A172 (cell line): ENCODE data around the gene PTH2R. TPM values are rescaled to one million over a fixed set of nuclear protein-coding genes. Genes with fewer than 3 reads are reported as not detected.
"Not testable (repeated sequence)": the region's sequence is repeated elsewhere in the genome, so short reads cannot be mapped to it uniquely, and the experiment has no call there.

Experiments
- DNase-seq: peaks from one replicate; pipeline ENCODE4 v3.0.0-alpha.2; 2015; ENCODE audit warnings: low spot score
- total RNA-seq: library from RNA; depleted of rRNA; stranded (reverse); fragments of >200 nt; shearing (Covaris generic); gene quantifications from 2 replicates; pipeline ENCODE4 v1.2.3, GENCODE V29; 2014; rRNA removed

Gene PTH2R, protein sequence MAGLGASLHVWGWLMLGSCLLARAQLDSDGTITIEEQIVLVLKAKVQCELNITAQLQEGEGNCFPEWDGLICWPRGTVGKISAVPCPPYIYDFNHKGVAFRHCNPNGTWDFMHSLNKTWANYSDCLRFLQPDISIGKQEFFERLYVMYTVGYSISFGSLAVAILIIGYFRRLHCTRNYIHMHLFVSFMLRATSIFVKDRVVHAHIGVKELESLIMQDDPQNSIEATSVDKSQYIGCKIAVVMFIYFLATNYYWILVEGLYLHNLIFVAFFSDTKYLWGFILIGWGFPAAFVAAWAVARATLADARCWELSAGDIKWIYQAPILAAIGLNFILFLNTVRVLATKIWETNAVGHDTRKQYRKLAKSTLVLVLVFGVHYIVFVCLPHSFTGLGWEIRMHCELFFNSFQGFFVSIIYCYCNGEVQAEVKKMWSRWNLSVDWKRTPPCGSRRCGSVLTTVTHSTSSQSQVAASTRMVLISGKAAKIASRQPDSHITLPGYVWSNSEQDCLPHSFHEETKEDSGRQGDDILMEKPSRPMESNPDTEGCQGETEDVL
- total RNA-seq = not detected in 2 replicates

DNA sequence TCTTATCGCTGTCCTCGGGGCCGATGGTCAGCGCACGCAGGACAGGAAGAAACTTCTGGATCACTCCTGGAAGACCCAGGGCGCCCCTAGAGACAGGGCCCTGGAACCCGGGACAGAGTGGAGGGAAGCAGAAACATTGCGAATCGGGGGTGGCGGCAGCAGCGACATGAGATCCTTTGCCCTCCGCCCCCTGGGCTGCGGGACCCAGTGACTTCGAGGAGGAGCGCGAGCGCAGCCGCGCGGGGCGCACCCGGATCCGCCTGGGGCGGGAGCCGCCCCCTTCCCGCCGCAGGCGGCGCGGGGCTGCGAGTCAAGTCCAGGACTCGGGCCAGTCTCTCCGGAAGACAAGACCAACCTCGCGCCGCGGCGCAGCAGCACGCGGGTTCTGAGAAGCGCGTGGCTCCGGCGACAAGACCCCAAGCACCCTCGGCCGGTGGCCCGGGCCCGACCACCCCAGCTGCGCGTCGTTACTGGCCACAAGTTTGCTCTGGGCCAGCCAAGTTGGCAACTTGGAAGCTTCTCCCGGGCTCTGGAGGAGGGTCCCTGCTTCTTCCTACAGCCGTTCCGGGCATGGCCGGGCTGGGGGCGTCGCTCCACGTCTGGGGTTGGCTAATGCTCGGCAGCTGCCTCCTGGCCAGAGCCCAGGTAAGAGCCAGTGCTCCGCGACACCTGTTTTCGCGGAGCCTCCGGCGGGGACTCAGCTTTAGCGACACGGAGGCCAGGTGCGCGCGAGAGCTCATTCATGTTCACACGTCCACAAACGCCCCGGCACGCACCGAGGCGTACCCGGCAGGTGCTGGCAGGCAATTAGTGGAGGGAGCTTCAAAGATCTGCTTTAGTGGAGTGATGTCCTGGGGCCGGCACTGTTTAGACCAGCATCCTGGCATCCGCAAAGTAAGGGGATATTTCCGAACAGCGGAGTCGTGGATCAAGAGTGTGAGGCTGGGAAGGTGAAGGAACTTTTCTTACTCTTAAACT lies at the start of gene PTH2R:
Gene PTH2R, plus strand, starts transcription at position 319 of the 978 bp plus-strand sequence. Its CDS starts 252 bp downstream, at position 571.
- no peak for DNase-seq

DNA sequence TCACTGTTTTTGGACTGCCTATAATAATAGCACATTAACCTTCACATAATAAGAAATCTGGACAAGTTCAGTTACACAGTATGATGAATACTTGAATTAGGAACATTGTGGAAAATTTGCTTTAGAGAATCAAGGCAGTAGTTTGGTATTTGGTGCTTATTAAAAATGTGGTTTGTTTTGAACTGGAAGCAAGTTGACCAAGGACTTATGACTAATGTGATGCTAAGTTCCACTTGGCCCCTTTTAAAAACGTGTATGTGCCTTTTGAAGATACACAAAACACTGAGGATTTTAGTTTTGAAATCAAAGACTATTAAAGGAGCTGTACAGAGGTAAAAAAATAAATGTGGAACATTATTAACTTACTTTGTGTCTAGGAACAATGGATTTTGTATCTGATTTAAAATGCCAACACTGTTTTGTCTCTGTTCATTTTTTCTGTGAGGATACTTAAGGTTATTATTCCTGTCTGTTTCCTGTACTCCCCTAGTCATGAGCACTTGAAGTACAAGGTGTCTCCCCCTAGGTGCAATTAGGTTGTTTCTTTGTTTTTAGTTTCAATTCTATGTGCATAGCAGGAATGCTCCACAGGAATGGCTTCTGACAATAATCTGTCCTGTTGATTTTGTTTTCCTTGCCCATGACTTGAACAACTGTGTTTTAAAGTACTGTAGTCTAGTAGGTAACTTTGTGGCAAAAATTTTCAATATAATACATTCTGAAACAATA lies 49.6 kb upstream of the PTH2R start:
- no peak for DNase-seq

DNA sequence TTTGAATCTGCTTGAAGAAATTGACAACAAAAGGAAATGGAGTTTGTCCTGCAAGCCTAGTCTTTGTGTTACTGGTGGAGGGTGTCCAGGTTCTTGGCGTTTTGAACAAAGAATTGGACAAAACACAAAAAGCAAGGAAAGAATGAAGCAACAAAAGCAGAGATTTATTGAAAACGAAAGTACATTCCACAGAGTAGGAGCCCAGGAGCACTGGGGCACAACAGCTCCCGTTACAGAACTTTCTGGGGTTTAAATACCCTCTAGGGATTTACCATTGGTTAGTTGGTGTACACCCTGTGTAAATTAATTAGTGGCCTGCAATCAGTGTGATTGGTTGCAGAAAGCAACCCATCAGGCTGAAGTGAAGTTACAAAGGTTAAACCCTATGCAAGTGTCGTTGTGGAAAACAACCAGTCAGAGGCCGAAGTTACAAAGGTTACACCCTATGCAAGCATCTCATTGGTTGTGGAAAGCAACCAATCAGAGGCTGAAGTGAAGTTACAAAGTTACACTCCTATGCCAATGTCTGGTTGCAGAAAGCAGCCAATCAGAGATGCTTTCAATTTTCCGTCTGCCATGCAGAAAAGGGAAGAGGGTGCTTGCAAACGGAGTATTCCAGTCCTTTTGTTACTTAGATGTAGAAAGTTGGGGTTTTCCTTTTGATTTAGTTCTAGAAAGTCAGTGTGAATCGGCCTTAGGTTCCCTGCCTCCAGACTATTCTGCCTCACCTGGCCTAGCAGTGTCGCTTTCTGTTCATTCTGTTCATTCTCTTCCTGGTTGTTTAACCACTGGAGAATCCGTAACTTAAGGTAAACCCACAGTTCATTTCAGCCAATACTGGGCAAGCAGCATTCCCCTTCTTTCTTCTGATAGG lies 47.6 kb upstream of the PTH2R start:
- DNase-seq = no peak

DNA sequence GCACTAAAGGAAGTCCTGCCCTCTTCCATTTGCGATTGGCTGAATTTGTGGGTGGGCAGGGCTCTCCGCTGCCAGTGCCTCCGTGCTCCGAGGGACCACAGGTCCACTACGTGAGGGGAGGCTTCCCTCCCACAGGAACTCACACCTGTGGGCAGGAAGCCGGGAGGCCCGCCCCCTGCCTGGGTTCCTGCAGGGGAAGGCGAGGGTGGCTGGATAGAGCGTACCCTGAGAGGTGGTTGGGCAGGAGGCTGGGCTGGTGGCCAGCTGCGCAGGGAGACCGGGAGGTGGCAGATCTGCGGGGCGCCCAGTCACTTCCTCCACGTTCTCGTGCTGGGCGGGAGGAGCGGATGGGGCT lies 47.0 kb upstream of the PTH2R start:
- no peak for DNase-seq

DNA sequence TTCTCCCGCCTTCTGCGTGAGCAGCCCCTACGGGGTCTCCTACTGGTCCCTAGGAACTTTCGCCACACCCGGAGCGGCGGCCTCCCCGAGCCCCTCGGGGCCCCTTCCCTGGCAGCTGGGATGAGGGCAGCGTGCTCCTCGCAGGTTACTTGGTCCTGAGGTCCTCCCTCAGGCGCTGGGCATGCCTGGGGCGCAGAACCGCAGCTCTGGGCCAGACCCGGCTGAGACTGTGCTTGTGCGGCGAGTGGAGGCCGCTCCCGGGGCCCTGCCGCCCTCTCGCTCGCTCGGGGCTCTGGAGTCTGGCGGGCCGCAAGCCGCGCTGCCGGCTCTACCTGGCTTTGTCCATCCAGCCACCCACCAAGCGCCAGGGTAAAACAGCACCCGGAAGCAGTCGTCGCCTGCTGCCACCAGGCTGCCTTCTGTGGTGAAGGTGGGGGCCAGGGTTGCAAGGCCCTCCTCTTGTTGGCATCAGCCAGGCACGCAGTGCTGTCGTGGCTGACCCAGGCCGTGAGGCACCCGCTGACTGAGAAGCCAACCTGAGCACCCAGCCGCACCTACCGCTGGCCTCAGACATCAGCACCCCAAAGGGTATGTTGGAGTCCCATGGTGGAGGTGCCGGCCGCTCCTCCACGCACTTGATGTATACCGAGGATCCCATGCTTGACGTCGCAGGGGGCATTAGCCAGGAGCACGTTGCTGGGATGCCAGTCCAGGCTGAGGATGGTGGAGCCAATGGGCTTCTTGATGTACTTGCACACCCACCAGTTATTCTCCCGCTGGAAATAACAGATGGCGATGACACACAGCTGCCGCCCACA lies 46.1 kb upstream of the PTH2R start:
- DNase-seq = no peak

DNA sequence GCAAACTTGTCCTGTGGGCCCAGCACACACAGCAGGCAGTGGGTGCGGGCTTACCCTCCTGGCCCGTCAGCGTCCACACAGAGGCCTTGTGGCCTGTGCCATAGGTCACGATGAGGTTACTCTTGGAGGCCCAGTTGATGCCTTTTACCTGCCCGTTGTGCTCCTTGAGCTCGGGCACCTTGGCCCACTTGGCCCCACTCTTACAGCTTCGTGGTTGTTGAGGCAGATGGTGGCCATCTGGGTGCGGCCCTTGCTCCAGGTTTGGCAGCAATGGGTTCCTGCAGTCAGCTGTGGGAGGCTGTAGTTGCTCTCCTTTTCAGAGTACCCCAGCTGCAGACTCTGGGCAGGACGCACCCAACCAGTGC lies 45.5 kb upstream of the PTH2R start:
- DNase-seq = no peak

DNA sequence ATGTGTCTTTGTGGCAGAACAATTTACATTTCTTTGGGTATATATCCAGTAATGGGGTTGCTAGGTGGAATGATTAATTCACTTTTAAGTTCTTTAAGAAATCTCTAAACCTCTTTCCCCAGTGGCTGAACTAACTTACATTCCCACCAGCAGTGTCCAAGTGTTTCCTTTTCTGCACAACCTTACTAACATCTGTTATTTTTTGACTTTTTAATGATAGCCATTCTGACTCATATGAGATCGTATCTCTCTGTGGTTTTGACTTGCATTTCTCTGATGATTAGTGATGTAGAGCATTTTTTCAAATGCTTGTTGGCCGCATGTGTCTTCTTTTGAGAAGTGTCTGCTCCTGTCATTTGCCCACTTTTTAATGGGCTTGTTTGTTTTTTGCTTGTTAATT lies 43.1 kb upstream of the PTH2R start:
- DNase-seq = peak; percentile 85

DNA sequence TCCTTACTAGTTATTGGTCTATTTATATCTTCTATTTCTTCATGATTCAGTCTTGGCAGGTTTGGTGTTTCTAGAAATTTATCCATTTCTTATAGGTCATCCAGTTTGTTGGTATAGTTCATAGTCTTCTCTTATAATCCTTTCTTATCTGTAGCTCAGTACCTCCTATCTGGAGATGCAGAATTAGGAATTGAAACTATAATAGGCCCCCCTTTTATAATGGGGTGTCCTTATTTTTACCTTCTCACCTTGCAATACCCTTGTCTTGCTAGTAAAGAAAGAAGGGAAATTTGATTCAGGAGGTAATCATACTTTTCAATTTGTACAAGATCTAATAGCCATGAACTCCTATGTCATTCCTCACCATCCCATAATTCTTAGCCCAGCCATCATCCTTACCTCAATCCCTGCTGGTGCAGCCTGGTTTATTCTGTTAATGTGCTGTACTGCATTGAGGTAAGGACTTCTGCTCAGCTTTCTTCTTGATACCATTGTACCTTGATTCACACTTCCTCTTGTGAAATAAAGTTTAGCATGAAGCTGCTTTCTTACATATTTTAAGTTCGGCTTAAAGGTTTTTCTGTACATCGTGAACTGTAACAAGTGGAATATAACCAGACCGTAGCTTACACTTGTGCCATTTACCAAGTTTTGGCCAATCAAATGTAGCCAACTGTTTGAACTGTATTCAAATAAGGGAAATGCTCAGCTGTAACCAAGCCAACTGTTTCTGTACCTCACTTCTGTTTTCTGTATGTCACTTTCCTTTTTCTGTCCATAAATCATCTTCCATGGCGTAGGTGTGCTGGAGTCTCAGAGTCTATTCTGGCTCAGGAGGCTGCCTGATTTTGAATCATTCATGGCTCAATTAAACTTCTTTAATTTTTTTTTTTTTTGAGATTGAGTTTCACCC lies 40.1 kb upstream of the PTH2R start:
- DNase-seq = no peak

DNA sequence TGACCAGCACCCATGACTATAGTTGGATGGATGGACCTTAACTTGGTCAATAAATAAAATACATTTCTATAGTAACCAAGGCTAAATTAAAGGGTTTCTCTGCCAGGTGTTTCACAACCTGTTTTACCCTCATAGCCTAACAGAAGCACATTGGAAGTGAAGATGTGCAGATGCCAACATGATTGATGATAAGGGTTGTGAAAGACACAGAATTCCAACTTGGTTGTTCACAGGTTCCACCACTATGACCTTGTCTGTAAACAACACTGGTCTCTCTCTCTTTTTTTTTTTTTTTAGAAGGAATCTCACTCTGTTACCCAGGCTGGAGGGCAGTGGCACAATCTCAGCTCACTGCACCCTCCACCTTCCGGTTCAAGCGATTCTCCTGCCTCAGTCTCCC lies 37.5 kb upstream of the PTH2R start:
- no peak for DNase-seq

DNA sequence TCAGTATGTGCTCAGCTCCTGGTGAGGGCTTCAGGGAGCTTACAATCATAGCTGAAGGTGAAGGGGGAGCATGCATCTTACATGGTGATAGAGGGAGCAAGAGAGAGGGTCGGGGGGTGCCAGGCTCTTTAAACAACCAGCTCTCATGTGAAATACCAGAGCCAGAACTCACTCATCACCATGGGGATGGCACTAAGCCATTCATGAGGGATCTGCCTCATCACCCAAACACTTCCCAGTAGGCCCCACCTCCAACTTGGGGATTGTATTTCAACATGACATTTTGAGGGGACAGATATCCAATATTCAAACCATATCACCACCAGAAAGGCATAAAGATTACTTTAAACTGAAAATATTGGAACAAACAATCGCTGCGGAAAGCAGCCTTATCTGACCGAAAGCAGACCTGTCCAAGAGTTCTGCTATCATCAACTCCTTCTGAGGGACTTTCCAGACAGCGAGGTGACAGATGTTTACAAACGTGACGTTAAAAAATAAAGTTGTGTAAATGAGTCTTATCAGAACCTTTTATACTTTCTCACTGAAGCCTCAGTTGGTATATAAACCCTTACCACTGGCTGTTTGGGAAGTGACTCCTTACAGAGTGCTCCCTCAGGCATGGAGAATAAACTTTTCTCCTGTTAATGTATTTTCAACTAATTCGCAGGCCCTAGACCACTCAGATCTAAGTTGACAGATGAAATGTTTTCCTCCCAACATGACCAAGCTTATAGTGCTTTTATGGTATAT lies 35.5 kb upstream of the PTH2R start:
- DNase-seq = no peak

DNA sequence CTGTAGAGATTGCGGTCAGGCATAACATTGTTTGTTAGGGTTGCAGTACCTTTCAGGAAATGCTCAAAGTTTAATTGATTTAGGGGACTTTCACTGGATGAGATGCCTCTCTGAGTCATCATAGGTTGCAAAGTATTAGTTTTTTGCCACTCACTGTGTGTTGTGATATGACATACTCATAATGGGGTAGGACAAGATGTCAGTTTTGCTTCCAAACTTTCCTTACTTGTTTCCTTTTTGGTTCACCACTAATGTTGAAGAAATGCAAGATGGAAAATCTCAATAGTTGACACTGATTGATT lies 35.0 kb upstream of the PTH2R start:
- DNase-seq = no peak

DNA sequence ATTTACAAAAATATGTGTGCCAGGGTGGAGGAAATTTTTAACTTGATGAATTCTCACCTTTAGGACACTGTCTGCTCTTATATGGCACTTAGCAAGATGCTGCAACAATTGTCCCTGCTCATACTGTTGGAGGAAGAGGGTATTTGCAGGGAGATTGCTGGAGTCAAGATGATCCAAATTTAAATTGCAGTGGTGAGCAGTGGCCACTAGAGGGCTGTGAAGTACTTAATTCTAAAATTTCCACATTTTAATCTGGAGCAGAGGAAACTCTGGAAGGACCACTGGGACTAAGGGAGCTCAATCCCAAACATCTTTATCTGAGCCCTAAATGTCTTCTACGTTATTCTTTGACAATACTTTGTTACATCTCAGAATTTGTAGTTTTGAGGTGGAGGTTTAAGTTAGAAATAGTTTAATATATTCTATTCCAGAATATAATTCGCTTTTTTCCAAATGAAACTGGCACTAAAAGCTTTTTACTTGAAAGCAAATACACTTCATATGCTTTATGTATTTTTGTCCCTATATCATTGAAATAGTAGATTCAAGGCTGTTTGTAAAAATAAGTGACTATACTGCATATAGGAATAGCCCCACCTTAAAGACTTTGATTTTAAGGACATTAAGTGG lies 33.0 kb upstream of the PTH2R start:
- DNase-seq = peak; percentile 65

DNA sequence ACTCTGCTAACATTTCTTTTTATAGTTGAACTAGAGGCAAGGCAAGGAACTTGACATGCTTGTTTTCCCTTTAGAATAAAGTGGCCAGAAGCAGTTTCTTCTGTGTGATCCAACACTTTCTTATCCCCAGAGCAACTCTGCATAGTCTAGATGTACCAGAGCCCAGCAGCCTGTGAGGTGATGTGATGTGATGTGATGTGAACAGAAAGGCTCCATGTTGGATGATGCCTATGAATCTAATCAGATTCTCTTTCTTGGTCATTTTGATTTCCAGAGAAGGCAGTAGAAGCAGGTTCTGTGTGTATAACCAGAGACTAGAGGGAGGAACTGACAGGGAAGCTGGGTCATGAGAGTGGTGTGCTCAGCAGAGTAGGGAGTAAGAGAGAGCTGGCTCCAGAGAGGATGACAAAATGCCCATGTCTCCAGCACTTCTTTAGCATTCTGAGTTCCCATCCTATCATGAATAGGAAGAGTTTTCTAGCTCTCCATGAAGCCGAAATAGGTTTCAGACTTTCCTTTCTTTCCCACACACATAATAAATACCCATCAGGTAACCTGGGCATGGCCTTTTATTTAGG lies 31.0 kb upstream of the PTH2R start:
- no peak for DNase-seq

DNA sequence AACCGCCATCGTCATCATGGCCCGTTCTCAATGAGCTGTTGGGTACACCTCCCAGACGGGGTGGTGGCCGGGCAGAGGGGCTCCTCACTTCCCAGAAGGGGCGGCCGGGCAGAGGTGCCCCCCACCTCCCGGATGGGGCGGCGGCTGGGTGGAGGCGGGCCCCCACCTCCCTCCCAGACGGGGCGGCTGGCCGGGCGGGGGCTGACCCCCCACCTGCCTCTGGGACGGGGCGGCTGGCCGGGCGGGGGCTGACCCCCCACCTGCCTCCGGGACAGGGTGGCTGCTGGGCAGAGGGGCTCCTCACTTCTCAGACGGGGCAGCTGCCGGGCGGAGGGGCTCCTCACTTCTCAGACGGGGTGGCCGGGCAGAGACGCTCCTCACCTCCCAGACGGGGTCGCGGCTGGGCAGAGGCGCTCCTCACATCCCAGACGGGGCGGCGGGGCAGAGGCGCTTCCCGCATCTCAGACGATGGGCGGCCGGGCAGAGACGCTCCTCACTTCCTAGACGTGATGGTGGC lies 29.2 kb upstream of the PTH2R start:
- not testable (repeated sequence) for DNase-seq

DNA sequence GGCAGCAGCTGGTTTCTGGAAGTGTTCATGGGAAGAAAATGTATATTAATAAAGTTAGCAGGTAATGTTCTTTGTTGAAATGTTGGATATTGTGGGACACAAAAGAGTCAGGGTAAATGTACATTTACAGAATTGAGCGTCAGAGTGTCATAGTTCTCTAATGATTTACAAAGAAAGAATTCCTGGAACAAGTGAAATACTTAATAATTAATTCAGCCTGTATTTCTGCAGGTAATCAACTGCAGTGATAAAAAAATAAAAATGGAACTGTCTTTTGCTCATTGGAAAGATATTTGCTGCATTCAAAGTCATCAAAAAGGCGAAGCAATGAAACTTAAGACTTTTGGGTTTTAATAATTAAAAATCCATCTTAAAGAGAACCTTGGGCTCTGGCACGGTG lies 27.4 kb upstream of the PTH2R start:
- no peak for DNase-seq

DNA sequence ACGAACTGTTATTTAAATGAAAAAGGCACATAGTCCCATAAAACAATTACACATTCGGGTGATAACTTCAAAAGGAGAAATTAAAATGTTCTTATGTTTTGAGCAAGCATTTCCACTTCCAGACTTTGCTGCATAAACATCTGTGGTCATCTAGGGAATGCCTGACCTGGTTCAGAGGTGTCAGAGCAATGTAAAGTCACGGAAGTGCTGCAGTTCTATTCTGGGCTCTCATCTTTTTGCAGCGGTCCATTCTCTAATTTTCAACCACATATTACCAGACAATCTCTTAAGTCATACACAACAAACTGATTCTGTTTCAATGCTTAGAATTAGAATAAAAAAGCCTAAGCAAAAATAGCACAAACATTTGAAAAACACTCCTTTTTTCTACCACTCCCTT lies 22.0 kb upstream of the PTH2R start:
- no peak for DNase-seq

DNA sequence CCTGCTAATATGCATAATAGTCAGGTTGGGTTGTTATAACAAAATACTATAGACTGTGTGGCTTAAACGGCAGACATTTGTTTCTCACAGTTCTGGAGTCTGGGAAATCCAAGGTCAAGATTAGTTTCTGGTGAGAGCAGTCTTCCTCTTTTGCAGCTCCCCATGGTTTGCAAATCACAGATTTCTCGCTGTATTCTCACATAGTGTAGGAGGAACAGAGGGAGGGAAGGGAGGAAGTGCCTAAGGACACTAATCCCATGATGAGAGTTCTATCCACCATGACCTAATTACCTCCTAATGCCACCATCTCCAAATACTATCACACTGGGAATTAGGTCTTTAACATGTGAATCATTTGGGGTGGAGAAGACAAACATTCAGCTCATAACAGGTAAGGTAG lies 20.1 kb upstream of the PTH2R start:
- no peak for DNase-seq
